Esophagus squamous epithelium (tissue), 5 donors: ENCODE results near the gene SAMM50. TPM values are rescaled to one million over a fixed set of nuclear protein-coding genes. Genes with fewer than 3 reads are reported as not detected.

Source experiments
- DNase-seq: peaks from one replicate; lab custom pipeline; 2025; lab: John Stamatoyannopoulos, UW
- H3K27ac ChIP-seq, 4 donors: fragments of 200-600 bp; sonication (generic); one replicate each; pipeline ENCODE4 v1.5.1; 2016 to 2019; ENCODE audit warnings: mild to moderate bottlenecking in 1 of 4
- H3K27me3 ChIP-seq, 4 donors: fragments of 200-600 bp; sonication (generic); 1 replicate in 3 of 4; 2 replicates in 1 of 4; pipeline versions ENCODE4 v1.5.1 to v1.6.0; 2017 to 2021; ENCODE audit warnings: antibody characterized with exemption in 1 of 4
- H3K36me3 ChIP-seq, 3 donors: fragments of 200-600 bp; sonication (generic); one replicate each; pipeline ENCODE4 v1.5.1; 2016 to 2019
- H3K4me1 ChIP-seq, 3 donors: fragments of 200-600 bp; sonication (generic); one replicate each; pipeline ENCODE4 v1.5.1; 2017 to 2019
- H3K4me3 ChIP-seq, 4 donors: fragments of 200-600 bp; sonication (generic); 1 replicate in 3 of 4; 2 replicates in 1 of 4; pipeline ENCODE4 v1.5.1; 2016 to 2019; ENCODE audit warnings: mild to moderate bottlenecking in 2 of 4, moderate library complexity in 1 of 4
- H3K9me3 ChIP-seq, 3 donors: fragments of 200-600 bp; sonication (generic); one replicate each; pipeline ENCODE4 v1.5.1; 2016 to 2019
- POLR2A ChIP-seq, 4 donors: fragments of 450-650 bp; IDR thresholded peaks; one replicate each; pipeline ENCODE4 v1.6.1; 2017; ENCODE audit warnings: antibody characterized with exemption in 4 of 4, mild to moderate bottlenecking in 4 of 4, moderate library complexity in 3 of 4
- WGBS, 2 donors: methylation state at CpG; one replicate each; pipeline ENCODE4 v1.1.5; 2018; 5-methylcytosine and 5-hydroxymethylcytosine counted together
- intact Hi-C: fragments of 100-400 bp; cut with DNase I; formaldehyde crosslinking; loops from one replicate; pipeline ENCODE4 v1.15.0; 2022
- total RNA-seq, 4 donors: library from RNA; depleted of rRNA; stranded (reverse); fragments of >200 nt; gene quantifications; one replicate each; pipeline ENCODE4 v1.1.0, GENCODE V29; 2016
- TF ChIP-seq, protein P1 (sequence below), 6 experiments: fragments of 450-650 bp in 4 of 6; fragments of 200-600 bp in 2 of 6; sonication (generic) in 2 of 6; IDR thresholded peaks; one replicate each; pipeline ENCODE4 v1.5.1; 2016 to 2019; ENCODE audit warnings: antibody characterized with exemption in 6 of 6, mild to moderate bottlenecking in 4 of 6, moderate library complexity in 4 of 6
- donor health status: DM: yes; HTN: yes; CAD: no.

Gene SAMM50
- total RNA-seq, 4 donors from 2014 or later = 24.4 to 45.5 (median 34.3) TPM

DNA sequence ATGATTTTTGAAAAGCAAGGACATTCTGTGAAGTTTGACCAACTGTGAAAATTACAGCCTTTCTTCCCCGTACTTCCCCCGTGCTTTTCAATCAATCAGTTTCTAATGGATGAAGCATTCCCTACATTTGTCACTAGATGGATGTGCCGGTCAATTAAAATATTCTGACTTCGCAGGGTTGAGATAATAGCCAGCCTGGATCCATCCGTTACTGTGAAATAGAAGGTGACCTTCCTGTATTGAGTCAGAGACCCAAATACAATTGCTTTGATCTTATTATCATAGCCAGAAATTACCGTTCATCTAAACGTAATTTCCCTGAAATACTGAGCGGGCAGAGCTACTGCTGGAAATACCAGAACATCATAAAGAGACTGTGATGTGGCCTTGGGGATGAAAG lies 47.8 kb downstream of the SAMM50 start:
- Histone ChIP-seq H3K27me3 (no peaks in the 10 kb centered on the region), H3K36me3 (peaks cover 0 to 28% (median 6%) of the 10 kb centered on the region in 3 donors), H3K4me3 (no peak overlapping the region), H3K9me3 (no peaks in the 10 kb centered on the region), H3K27ac (no peak overlapping the region), H3K4me1 (no peaks in the 10 kb centered on the region)
- no peak for TF ChIP-seq POLR2A (IDR thresholded peaks at IDR 0.05)
- TF ChIP-seq, protein P1, sequence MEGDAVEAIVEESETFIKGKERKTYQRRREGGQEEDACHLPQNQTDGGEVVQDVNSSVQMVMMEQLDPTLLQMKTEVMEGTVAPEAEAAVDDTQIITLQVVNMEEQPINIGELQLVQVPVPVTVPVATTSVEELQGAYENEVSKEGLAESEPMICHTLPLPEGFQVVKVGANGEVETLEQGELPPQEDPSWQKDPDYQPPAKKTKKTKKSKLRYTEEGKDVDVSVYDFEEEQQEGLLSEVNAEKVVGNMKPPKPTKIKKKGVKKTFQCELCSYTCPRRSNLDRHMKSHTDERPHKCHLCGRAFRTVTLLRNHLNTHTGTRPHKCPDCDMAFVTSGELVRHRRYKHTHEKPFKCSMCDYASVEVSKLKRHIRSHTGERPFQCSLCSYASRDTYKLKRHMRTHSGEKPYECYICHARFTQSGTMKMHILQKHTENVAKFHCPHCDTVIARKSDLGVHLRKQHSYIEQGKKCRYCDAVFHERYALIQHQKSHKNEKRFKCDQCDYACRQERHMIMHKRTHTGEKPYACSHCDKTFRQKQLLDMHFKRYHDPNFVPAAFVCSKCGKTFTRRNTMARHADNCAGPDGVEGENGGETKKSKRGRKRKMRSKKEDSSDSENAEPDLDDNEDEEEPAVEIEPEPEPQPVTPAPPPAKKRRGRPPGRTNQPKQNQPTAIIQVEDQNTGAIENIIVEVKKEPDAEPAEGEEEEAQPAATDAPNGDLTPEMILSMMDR (IDR thresholded peaks at IDR 0.05) = no peak
- DNase-seq = no peak
- intact Hi-C loops = no loop called here
- WGBS, 2 donors = 80 to 86% methylated on average over 8 of the region's 8 CpGs

DNA sequence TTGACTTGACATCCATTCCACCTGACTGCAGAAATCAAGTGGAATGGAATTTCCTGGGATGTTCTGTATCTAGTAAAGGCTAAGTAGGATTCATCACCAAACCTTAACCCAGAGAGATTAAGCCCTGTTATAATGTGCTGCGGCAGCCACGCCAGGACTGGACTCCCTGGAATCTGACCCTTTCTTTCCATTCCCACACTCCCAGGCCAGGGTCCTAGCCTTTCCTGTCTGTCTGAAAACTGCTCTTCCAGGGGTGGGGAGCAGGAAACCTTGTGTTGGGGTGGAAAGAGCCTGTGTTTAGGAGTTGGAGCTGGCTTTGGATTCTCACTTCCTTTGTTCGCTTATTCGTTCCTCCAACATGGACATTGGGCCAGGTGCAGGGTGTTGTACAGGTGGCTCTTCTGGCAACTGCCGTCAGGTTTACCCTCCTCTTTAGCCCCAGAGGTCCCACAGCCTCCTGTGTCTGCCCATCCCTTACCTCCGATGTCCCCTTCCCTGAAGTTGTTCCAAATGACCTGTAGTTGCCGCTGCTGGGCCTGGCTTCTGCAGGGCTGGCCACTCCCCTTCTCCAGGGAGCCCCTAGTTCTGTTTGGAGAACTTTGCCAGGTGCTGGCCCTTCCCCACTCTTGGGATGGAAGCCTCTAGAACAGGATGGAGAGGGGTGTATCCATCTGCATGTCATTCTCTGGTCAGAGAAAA lies 48.3 kb downstream of the SAMM50 start:
- H3K4me3 ChIP-seq = no peak overlapping the region
- peaks cover 0 to 22% (median 3%) of the 10 kb centered on the region in 3 donors for H3K36me3 ChIP-seq
- H3K4me1 ChIP-seq = no peaks in the 10 kb centered on the region
- 84% methylated on average over 6 of the region's 7 CpGs; no CpG with 5 or more reads in 1 of the 2 donors for WGBS, 2 donors
- intact Hi-C loops = no loop called here
- no peaks in the 10 kb centered on the region for H3K27me3 ChIP-seq
- TF ChIP-seq, protein P1 (IDR thresholded peaks at IDR 0.05) = no peak
- TF ChIP-seq POLR2A (IDR thresholded peaks at IDR 0.05) = no peak
- H3K27ac ChIP-seq = no peak overlapping the region
- DNase-seq = no peak
- no peaks in the 10 kb centered on the region for H3K9me3 ChIP-seq

DNA sequence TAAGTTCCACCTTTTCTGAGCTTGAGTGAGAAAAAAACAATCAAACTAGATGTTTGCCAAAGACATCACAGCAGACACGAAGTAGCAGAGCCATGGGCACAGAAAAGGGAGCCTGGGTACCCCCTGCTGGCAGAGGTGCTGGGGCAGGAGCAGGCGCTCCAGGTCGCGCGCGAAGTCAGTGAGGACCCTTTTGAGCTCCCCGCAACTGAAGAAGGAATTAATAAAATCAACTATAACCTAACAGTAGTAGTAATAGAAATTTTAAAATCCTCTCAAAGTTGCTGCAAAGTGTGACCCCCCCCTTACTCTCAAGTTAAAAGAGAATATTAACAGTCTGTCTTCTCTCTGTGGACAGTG lies 48.8 kb downstream of the SAMM50 start:
- no peak for DNase-seq
- TF ChIP-seq, protein P1 (IDR thresholded peaks at IDR 0.05) = no peak
- no peak for TF ChIP-seq POLR2A (IDR thresholded peaks at IDR 0.05)
- no peaks in the 10 kb centered on the region for H3K4me1 ChIP-seq
- H3K4me3 ChIP-seq = no peak overlapping the region
- 87 to 98% methylated on average over 7 of the region's 7 CpGs for WGBS, 2 donors
- no peak overlapping the region for H3K27ac ChIP-seq
- H3K36me3 ChIP-seq = peaks cover 0 to 17% (median 0%) of the 10 kb centered on the region in 3 donors
- H3K9me3 ChIP-seq = no peaks in the 10 kb centered on the region
- intact Hi-C loops = no loop called here
- no peaks in the 10 kb centered on the region for H3K27me3 ChIP-seq

DNA sequence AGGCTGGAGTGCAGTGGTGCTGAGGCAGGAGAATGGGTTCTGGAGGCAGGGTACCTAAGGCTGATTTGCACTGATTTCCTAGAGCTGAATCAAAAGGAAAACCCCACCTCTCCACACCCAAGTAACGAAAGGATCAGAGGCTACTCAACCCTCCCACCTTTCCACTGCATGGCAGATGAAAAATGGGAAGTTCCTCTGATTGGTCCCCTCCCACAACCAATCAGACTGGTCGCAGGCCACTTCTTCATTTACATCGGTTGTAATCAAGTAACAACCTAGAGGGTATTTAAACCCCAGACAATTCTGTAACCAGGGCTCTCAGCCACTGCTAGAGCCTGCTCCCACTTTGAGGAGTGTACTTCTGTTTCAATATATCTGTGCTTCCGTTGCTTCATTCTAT lies 50.3 kb downstream of the SAMM50 start:
- H3K4me3 ChIP-seq = no peak overlapping the region
- intact Hi-C loops = no loop called here
- H3K4me1 ChIP-seq = no peaks in the 10 kb centered on the region
- TF ChIP-seq POLR2A (IDR thresholded peaks at IDR 0.05) = no peak
- TF ChIP-seq, protein P1 (IDR thresholded peaks at IDR 0.05) = no peak
- 78 to 95% methylated on average over 4 of the region's 4 CpGs for WGBS, 2 donors
- DNase-seq = no peak
- no peak overlapping the region for H3K27ac ChIP-seq
- peaks cover 0 to 5% (median 0%) of the 10 kb centered on the region in 3 donors for H3K36me3 ChIP-seq
- H3K27me3 ChIP-seq = no peaks in the 10 kb centered on the region
- H3K9me3 ChIP-seq = no peaks in the 10 kb centered on the region

DNA sequence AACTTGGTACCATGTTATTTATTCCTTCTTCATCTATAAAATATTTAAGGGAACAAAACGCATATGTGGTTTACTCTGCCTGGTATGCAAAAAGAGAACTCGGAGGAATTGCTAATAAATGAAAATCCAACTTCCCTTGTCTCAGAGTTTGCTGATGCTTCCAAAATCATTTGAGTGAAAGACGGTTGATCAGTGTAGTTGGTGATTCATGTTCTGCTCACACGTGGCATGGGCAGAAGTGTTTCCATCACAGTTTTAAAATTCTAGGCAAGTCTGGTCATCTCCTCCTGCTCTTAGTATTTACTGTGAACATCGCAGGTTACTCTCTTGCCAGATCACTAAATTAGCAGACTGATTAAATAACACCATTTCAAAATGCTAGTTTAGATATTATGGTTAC lies 56.9 kb downstream of the SAMM50 start:
- Histone ChIP-seq H3K4me1 (no peaks in the 10 kb centered on the region), H3K4me3 (no peak overlapping the region), H3K9me3 (no peaks in the 10 kb centered on the region), H3K27ac (peak overlapping the region in 1 of 4 donors; percentile 17), H3K27me3 (no peaks in the 10 kb centered on the region), H3K36me3 (no peaks in the 10 kb centered on the region)
- TF ChIP-seq, protein P1 (IDR thresholded peaks at IDR 0.05) = no peak
- no peak for TF ChIP-seq POLR2A (IDR thresholded peaks at IDR 0.05)
- 48 to 65% methylated on average over 5 of the region's 5 CpGs for WGBS, 2 donors
- intact Hi-C loops = no loop called here
- no peak for DNase-seq
